HG02884 (cell line): ENCODE data around the gene XIST.
"Not testable (repeated sequence)": the region's sequence is repeated elsewhere in the genome, so short reads cannot be mapped to it uniquely, and the experiment has no call there.

Source experiments
- ATAC-seq: cut with Tn5 transposase; IDR thresholded peaks from one replicate; pipeline ENCODE4 v1.9.1; 2021; ENCODE audit warnings: mild to moderate bottlenecking, moderate library complexity; ENCODE audit not compliant: unreplicated experiment

The XIST gene

DNA sequence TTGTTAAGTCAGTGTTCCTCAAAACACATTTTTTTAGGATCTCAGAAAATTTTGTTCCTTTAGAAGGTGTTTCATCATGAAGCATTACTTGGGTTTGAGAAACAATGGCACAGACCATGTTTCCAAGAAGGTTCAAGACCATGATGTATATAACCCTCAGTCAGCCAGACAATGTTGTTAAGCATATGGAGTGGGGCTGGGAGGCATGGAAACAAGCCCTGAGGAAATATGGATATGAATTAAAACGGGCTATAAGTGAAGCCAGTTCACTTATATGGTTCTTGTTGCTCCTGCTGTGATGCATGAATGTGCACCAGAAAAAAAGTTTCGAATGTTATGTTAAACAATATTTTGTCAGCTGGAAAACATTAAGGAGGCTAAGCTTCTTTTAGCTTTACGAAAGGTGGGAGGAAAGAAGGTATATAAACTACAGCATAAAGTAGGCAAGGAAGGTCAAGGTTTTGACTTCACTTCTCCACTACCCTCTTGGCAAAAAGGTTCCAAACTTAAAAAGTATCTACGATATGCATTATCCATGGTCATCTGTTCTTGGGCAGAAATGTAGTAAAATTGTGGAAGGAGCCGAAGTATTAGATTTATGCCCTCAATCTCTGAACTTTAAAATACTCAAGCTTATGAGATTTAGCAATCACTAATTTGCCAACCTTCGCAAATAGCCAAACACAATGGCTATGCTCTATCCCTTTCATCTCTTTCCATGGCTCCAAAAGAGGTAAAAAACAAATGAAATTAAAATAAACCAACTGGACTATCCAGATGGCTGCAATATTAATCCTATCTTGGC is 12.2 kb downstream of the XIST start:
- ATAC-seq: no peak

DNA sequence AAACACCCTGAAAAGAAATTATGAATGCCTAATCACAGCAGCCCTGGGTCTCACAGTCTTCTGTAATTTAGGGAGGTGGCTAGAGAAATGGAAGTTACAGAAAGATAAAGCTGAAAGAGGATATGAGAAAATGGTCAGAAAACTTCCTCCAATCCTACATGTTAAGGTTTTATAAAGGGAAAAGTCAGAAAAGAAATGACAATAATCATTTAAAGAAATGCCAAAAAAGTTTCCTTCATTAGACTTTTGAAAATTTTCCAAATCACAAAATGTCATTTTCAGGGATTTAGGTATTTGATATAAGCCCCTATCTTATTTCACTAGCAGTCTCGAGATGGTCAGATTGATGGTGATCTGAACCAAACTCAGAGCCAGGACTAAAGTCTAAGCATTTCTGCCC is 13.4 kb downstream of the XIST start:
- no peak for ATAC-seq

GRCh38 chrX:73838123-73838522 is 14.4 kb downstream of the XIST start:
- ATAC-seq: no peak

GRCh38 chrX:73836956-73837477 is 15.5 kb downstream of the XIST start:
- ATAC-seq: no peak

DNA sequence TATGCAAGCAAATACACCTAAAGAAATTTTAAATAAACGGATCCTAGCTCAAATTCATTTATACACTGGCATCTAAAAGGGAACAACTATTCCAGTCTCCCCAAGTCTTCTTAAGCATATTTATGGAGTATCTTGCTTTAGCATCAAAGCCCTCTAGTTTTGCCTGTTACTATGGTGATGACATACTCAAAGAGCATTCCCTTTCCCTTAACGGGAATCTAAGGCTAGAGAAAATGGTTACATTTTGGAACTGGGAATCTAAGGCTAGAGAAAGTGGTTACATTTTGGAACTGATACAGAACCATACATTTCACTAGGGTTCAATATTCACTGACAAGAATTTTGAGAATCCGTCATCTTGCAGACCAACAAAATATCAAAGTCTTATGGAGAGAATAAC is 18.3 kb downstream of the XIST start:
- ATAC-seq: no peak

DNA sequence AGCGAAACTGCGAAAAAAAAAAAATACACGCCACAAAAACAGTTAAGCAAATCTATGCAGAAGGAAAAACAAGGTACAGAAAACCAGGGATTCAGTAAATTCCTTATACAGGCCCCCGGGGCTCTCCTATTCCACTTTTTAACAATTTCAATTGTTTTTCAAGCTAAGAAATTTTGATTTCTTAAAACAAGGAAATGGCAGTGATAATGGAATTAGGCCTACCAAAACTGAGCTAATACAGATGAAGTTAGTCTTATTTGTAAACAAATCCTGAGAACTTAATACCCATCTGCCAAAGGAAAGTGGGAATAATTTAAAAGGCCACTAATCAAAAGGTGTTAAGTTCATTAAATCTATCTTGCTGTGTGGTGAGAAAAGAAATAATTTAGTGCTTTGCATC is 20.2 kb downstream of the XIST start:
- no peak for ATAC-seq

DNA sequence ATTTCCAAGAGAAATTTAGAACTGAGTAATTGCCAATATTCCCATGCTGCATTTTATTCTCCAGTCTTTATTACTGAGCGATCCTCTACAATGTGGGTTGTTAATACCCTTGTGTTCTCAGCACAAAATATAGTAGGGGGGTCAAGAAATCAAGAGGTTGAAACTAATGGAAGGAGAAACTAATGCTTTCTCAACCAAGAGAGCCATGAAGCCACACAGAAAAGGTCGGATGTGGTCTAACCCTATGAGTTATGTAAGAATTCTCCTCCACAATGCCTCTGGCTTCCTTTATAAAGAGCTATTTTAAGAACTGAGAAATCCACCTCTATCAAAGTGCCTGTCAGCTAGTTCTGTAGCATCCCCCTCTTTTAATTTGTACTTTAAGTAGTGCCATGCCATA is 21.0 kb downstream of the XIST start:
- no peak for ATAC-seq

GRCh38 chrX:73830489-73831414 is 21.8 kb downstream of the XIST start:
- ATAC-seq: no peak

DNA sequence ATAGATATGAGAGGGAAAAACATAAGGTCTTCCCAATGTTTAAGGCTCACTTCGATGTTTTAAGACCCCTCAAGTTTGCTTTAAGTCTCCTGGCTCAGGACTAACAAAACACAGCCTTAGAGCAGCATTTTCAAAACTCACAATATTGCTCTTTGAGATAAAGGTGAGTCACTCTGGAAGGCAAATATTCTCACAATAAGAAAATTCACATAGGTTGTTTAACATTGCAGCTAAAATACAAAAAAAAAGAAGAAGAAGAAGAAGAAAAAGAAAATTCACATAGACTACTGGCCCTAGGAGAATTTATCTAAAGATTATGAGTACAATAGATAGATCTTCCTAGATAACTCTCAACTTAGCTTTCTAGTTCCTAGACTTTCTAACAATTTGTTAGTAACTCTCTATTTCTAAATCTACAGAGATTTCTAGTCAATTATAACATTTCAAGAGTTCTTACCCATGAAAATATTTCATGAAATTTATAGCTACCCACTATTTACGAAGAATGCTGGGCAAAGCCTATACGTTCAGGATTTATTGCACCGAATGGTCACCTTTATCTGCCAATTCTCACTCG is 22.5 kb downstream of the XIST start:
- ATAC-seq: no peak

GRCh38 chrX:73828080-73828720 is 24.3 kb downstream of the XIST start:
- ATAC-seq: no peak

DNA sequence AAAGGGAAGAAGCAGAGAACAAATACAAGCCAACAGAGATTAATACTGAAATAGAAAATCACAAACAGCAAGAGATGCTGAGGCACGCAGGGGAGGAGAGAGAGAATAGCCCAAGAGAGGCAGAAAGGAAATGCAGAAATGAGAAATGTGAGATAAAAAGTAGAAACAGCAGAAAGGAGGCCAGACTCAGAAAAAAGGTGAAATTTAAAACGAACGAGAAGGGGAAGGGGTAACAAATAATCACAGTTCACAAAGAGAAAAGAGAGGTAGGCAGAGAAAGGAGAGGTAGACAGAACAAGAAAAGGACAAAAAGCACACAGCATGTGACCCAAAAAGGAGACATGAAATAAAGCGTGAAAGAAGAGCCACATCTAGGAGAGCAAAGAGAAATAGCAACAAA is 25.1 kb downstream of the XIST start:
- no peak for ATAC-seq

DNA sequence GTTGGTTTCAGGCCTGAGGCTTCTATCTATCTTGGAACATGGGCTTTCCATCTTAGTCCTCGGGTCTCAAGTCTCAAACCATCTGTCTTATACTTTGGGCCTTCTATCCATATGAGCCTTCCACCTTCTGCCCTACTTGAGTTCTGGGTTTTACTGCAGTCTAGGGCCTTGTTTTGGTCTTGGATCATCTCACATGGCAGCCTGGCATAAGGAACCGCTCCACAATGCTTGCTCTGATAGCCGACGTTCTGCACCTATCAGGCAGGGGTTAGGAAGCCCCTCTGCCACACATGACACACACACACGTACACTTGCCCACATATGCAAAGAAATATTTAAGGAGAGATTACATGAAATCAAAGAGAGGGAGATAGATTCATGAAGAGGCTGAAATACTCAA is 25.5 kb downstream of the XIST start:
- no peak for ATAC-seq

DNA sequence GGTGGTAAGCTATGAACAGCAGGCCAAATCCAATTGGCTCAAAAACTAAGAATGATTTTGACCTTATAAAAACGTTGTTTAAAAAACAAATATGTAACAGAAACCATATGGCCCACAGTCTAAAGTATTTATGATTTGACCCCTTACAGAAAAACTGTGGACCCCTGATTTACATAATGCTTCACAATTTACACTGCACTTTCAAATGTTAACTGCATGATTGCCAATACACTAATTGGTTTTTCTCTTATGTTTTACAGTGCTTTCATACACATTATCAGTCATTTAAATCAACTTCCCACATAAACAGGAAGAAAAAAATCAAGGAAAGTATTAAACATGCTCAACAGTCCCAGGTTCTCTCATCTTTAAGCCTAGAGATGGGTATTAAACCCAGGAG is 26.9 kb downstream of the XIST start:
- no peak for ATAC-seq

- no peak for ATAC-seq
These were observed 29.0 kb downstream of the XIST start for GRCh38 chrX:73823473-73824004.

DNA sequence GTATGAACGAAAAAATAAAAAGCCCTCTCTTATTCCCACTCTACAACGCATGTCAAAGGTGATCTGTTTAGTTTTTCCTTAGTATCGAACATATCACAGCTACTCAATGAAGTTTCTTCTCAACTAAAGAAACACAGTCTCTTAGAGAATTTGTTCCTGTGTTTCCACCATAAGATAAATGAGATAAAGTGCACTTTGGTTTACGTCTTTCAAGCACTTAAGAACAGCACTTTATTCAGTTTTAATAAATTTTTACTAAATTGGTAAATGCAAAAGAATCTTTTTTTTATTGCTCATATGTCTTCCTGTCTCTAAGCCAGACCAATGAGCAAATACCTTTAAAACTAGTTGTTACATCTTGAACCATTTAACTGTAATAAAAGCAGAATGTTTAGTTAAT is 29.7 kb downstream of the XIST start:
- ATAC-seq: no peak

DNA sequence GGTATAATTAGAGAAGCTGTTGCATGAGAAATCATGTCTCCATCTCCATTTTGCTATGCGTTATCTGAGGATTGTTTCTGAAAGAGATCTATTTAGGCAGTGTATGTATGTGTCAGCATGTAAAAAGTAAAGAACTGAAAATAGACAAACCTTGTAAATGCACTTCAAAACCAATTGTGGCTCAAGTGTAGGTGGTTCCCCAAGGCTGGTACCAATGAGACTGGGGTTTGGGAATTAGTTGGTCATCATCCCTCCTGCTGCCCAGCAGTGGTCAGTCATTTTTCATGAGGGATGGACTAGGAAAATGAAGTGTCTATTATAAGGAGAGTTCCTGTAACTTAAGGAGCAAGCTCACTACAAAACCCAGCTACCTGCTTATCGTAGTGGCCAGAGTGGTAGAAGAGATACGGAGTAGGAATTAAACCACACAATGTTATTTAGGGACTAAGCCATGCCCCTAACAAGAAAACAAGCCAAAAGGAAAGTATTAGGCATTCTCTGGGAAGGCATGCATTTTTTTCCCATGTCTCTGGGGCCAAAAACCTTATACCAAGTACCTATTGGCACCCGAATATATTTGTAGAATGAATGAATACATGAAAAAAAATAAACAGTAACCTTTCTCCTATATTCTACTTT is 30.5 kb downstream of the XIST start:
- no peak for ATAC-seq

GRCh38 chrX:73819864-73820558 is 32.5 kb downstream of the XIST start:
- not testable (repeated sequence) for ATAC-seq

DNA sequence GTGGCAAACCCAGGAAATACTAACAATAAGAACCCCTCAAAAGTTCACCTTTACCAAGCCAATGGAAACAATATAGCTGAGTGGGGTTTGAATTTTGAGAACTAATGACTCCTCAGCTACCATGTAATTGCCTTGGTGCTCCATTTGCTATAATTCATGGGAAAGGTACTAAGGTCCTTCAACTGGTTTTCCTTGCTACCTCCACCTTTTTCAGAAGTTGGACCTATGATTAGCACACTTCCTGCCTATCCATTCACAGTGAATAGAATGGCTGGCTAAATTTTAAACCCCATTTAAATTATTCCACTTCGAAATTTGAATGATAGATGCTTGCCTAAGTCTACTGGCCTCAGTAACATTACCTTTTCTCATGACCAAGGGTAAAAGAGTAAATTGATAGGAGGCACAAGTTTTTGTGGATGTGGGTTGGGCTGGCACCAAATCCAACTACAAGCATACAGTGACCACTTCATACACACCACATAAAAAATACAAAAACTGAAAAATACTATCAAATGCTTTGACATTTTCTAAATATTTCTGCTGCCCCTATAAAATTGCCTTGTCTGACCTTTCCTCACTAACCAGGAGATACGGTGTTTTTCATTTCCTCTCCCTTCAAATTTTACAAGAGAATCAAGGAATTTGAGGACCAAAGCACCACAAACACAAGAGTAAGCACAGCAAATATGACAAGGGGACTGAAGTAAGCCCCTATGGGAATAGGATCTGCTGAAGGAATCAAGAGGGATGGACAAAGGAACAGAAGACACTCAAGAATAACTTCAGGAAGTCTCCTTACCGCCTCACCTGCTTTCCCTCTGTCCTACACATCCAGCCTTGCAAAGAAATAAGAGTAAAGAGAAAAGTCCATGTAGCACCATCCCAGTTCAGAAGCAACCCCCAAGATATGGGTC is 34.1 kb downstream of the XIST start:
- ATAC-seq: no peak
